Measurements from ENCODE around the gene TBC1D20.
"Not testable (repeated sequence)": the region's sequence is repeated elsewhere in the genome, so short reads cannot be mapped to it uniquely, and the experiment has no call there.

- TF ChIP-seq CTCF (IDR thresholded peaks at IDR 0.05); ZFX (IDR thresholded peaks at IDR 0.05; ENCODE audit: borderline replicate concordance): not testable (repeated sequence)
Measured at GRCh38 chr20:393296-393695, 69.0 kb downstream of the TBC1D20 start.

All from 22Rv1 (cell line).